Pons (tissue), 1 donor: ENCODE results near the gene GPR85.
"Not testable (repeated sequence)": the region's sequence is repeated elsewhere in the genome, so short reads cannot be mapped to it uniquely, and the experiment has no call there.

ENCODE experiments used
- DNase-seq: peaks from one replicate; pipeline ENCODE4 v3.0.0-alpha.2; 2016; ENCODE audit warnings: low spot score

GPR85 gene

GRCh38 chr7:113084496-113085172 is 2.0 kb downstream of the GPR85 start:
- no peak for DNase-seq

- DNase-seq, result no peak
These were observed 2.7 kb downstream of the GPR85 start for GRCh38 chr7:113083816-113084495.

- DNase-seq, result no peak
These were observed 3.4 kb downstream of the GPR85 start for GRCh38 chr7:113083132-113083815.

GRCh38 chr7:113078331-113078730 is 8.3 kb downstream of the GPR85 start:
- no peak for DNase-seq

- DNase-seq, result no peak
These were observed 9.9 kb downstream of the GPR85 start for GRCh38 chr7:113076703-113077102.

GRCh38 chr7:113071465-113071864 is 15.2 kb downstream of the GPR85 start:
- DNase-seq, result no peak

- no peak for DNase-seq
These were observed 24.1 kb downstream of the GPR85 start for GRCh38 chr7:113062499-113062898.

- no peak for DNase-seq
These were observed 26.5 kb downstream of the GPR85 start for GRCh38 chr7:113060100-113060499.

GRCh38 chr7:113054938-113055337 is 31.7 kb downstream of the GPR85 start:
- no peak for DNase-seq

- DNase-seq, result not testable (repeated sequence)
These were observed 32.4 kb downstream of the GPR85 start for GRCh38 chr7:113054272-113054671.

- not testable (repeated sequence) for DNase-seq
These were observed 37.4 kb downstream of the GPR85 start for GRCh38 chr7:113049221-113049620.

- DNase-seq, result no peak
These were observed 40.2 kb downstream of the GPR85 start for GRCh38 chr7:113046453-113046852.

- no peak for DNase-seq
These were observed 41.2 kb downstream of the GPR85 start for GRCh38 chr7:113045379-113045778.

GRCh38 chr7:113044394-113044793 is 42.2 kb downstream of the GPR85 start:
- no peak for DNase-seq

GRCh38 chr7:113040849-113041248 is 45.8 kb downstream of the GPR85 start:
- DNase-seq, result no peak

- DNase-seq, result no peak
These were observed 52.7 kb downstream of the GPR85 start for GRCh38 chr7:113033959-113034358.
